Measurements from ENCODE around the gene TBC1D10A.

The TBC1D10A gene, protein sequence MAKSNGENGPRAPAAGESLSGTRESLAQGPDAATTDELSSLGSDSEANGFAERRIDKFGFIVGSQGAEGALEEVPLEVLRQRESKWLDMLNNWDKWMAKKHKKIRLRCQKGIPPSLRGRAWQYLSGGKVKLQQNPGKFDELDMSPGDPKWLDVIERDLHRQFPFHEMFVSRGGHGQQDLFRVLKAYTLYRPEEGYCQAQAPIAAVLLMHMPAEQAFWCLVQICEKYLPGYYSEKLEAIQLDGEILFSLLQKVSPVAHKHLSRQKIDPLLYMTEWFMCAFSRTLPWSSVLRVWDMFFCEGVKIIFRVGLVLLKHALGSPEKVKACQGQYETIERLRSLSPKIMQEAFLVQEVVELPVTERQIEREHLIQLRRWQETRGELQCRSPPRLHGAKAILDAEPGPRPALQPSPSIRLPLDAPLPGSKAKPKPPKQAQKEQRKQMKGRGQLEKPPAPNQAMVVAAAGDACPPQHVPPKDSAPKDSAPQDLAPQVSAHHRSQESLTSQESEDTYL

DNA sequence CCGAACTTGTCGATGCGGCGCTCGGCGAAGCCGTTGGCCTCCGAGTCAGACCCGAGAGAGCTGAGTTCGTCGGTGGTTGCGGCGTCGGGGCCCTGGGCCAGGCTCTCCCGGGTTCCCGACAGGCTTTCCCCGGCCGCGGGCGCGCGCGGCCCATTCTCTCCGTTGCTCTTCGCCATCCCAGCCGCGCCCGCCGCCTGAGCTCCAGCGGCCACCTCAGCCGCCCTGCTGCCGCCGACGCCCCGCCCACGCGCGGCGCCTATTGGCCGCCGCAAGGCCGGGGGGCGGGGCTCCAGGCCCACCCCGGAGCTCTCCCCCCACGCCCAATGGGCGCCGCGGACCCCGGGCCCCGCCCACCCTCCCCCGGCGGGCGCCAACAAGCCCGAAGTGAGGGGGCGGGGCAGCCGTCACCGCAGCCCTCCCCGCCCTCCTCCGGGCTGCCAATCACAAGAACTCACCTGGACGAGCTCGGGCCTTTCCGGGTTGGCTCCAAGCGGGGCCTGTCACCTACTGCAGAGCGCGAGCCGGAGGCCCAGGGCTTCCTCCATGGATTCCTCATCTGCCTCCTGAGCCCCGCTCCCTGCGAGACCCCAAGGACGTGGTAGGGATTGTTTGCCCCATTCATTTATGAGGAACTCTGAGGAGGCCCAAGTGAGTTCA, at the start of gene TBC1D10A:
Gene TBC1D10A (minus strand): TSS at position 236 of the 657 bp plus-strand sequence. CDS start 60 bp downstream, at position 176.
- peak; percentile 87 for DNase-seq

- DNase-seq = no peak
Observed at GRCh38 chr22:30375312-30375849, 48.6 kb upstream of the TBC1D10A start.

DNA sequence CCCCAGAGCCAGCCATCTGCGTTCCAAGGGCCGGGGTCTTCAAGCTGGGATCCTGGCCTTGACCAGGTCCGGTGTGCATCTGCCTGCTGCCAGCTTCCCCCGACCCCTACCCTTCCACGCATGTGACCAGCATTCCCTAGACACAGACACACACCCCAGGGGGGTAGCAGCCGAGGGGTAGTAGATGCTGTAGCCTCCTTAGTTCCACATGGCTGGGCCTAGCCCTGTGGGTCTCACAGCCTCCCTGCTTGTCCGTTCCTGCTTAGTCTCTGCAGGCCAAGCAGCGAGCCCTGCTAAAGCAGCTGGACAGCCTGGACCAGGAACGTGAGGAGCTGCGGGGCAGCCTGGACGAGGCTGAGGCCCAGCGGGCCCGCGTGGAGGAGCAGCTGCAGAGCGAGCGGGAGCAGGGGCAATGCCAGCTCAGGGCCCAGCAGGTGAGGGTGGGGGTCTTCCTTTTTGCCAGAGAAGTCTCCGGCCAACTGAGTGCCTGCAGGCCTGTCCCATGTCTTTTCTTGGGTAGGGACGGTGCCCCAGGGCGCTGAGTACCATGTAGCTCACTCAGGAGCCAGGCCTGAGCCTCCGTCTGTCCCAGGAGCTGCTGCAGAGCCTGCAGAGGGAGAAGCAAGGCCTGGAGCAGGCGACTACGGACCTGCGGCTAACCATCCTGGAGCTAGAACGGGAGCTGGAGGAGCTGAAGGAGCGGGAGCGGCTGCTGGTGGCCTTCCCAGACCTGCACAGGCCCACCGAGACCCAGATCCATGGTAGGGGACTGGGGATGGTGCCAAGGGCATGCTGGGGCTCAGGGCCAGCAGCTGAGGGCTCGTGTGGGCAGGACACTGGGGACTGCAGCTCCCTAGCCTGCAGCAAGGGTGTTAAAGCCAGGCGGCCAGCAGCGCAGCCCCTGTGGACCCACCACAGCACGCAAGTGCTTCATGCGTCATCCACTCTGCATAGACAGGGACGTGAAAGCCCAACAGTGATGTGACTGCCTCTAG, 46.9 kb upstream of the TBC1D10A start:
- no peak for DNase-seq

DNA sequence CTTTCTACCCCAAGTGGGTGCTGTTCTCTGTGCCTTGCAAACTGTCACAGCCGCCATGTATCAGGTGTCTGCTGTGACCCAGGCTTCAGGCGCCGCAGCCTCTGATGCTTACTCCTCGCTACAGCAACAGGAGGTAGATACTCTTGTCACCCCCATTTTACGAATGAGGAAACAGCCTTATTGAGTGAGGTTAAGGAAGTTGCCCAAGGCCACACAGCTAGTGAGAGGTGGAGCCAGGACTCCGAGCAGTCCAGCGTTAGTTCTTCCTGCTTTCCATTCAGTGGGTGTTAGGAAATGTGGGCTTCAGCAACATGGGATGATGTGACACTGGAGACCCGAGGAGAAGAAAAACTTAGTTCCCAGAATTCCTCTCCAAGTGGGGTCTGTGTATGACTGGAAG, 46.2 kb upstream of the TBC1D10A start:
- DNase-seq = no peak

DNA sequence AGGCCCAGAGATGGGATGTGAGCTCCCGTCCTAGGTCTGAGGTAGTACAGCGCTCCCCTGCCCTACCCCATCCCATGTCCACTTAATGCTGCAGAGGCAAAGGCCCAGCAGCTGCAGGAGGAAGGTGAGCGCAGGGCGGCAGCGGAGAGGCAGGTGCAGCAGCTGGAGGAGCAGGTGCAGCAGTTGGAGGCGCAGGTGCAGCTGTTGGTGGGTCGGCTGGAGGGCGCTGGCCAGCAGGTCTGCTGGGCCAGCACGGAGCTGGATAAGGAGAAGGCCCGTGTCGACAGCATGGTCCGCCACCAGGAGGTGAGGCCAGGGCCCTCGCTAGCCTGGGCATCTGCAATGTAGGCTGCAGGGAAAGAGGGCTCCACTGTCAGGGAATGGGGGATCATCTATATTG, 45.2 kb upstream of the TBC1D10A start:
- no peak for DNase-seq

DNA sequence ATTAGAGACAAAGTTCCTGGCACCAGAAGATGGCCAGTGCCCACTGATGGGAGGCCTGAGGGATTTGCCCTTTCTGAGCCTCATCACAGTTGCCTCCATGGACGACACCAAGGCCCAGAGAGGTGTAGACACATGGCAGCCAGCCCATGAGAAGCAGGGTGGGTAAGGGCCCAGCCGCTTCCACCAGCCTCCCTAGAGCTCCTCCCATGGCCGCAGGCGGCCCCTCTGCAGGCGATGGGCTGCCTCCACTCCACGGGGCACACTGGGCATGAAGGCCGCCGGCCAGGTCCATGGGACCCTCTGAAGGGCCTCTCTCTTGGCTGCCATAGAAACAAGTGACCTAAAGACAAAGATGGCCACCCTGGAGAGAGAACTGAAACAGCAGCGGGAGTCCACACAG, 44.6 kb upstream of the TBC1D10A start:
- no peak for DNase-seq

DNA sequence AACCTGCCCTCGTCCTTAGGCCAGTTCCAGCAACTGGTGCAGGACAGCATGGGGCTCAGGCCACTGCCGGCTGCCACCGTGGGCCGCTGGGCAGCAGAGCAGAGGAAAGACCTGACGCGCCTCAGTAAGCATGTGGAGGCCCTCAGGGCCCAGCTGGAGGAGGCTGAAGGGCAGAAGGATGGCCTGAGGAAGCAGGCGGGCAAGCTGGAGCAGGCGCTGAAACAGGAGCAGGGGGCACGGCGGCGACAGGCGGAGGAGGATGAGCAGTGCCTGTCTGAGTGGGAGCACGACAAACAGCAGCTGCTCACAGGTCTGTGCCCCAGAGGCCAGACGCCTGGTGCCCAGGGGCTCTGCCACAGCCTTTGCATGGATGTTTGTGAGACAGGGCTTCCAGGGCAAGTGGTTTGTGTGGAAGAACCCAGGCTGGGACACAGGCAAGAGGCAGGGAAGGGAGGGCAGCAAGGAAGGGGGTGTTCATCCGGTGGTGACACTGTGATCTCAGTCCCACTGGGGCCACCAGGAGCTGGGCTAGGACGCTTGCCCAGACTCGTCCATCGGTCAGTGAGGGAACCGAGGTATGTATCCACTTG, 44.0 kb upstream of the TBC1D10A start:
- DNase-seq = no peak

GRCh38 chr22:30368420-30368819, 41.7 kb upstream of the TBC1D10A start:
- DNase-seq = no peak

GRCh38 chr22:30365891-30366290, 39.1 kb upstream of the TBC1D10A start:
- no peak for DNase-seq

- no peak for DNase-seq
Observed at GRCh38 chr22:30362651-30363281, 36.0 kb upstream of the TBC1D10A start.

DNA sequence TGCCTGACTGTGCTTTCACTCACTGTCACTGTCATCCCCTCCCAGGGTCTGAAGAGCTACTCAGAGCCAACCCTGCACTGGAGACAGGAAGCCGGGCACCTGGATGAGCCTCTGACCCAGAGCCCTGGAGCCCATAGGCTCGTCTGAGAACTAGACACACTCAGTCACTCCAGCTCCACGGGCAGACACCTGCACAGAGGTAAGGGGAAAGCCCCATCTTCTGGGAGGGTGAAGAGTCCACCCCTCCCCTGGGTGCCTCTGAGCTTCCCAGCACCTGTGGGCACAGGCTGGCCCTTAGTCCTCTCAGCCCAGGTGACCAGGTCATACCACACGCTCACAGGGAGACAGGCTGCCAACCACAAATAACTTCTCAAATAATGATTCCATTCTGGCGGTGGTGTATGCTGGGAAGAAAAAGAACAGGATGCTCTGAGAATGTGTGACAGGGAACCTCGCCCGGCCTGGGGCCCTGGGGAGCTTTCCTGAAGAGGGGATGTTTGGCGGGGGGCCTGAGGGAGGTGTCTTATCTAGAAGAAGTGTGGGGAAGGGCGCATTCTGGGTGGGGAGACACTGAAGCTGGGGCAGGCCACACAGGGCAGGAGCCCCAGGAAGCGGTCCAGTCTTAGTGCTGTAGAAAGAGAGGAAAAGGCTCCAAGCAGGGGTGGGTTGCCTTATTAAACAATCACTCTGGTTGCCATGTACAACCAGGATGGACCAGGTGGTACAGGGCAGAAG, 35.3 kb upstream of the TBC1D10A start:
- no peak for DNase-seq

DNA sequence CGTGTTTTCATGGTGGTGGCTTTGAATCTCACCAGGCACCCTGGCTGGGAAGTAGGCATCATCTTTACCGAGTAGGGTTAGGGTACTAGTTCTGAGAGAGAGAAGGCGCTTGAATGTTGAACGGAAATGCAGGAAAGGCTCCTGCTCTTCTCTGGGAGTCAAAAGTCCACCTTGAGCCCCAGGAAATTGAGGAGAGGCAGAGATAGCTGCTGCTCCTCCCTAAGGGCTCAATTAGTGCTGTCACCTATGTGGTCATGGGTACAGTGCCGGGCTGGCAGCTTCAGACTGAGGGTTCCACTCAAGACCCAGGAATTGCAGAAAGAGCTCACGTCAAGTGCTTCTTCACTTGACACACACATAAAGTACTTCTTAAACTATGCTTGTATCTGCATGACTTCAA, 31.8 kb upstream of the TBC1D10A start:
- DNase-seq = no peak

- DNase-seq = no peak
Observed at GRCh38 chr22:30357650-30358215, 31.0 kb upstream of the TBC1D10A start.

GRCh38 chr22:30357236-30357570, 30.5 kb upstream of the TBC1D10A start:
- no peak for DNase-seq

DNA sequence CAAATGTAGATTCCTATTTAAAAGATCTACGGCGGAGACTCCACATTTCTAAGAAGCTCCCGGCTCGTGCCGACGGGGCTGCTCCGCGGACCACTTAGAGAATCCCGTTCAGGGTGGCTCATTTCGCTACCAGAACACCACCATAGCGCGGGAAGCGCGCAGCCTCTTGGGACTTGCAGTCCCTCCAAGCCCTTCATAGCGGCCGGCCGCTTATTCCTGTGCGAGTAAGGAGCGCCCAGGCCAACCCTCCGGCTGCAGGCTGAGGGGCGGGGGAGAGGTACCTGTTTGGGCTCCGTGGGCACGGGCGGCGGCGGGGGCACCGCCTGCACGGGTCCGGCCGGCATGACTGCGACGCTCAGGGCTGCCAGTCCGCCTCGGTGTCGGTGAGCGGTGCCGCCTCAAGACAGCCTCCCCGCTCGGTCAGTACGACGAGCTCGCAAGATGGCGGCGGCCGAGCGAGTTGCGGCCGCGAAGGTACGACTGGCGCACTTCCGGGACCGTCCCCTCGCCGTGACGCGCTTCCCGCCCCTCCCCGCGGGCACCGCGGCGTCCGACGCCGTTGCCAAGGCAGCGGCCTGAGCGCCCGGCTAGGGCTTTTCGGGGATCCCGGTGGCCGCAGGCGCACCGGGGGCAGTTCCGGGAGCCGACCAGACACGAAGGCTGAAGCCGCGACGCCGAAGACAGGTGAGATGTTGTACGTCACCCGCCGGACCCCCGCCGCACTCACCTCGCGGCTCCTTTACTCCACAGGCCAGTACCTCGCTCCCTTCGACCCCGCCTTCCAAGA, 29.9 kb upstream of the TBC1D10A start, which contains the start of the genes CCDC157 and SF3A1:
Gene CCDC157 (plus strand): TSS at position 559 of the 787 bp plus-strand sequence. CDS start 8,994 bp downstream, outside the sequence.
Gene SF3A1 (minus strand): TSS at position 446 of the 787 bp plus-strand sequence. CDS start 102 bp downstream, at position 344.
- DNase-seq = peak; percentile 78

DNA sequence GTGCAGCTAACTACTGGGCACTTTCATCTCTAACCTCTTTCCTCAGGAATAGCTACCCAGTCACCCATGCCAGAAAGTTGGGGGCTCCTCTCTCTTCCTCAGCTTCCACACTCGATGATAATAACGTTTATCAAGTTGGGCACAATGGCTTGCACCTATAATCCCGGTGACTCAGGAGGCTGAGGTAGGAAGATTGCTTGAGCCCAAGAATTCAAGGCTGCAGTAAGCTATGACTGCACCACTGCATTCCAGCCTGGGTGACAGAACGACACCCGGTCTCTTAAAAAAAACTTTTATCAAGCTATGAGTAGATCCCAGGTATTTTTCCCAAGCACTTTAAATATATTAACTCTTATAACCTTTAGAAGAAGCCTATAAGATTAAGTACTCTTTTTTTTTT, 27.9 kb upstream of the TBC1D10A start:
- DNase-seq = no peak

DNA sequence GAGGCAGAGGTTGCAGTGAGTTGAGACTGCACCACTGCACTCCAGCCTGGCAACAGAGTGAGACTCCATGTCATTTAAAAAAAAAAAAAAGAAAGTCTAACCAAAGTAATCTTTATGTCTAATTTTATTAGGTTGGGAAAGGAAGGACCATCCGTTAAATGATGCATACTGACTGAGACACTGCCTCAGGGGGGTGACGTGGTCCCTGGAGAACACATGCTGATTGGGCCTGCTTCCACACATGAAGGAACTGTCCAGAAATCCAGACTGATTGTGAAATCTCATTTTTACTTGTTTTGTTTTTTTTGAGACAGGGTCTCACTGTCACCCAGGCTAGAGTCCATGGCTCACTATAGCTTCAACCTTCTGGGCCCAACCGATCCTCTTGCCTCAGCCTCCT, 24.5 kb upstream of the TBC1D10A start:
- no peak for DNase-seq

- DNase-seq = no peak
Observed at GRCh38 chr22:30348809-30349208, 22.1 kb upstream of the TBC1D10A start.

GRCh38 chr22:30348404-30348803, 21.7 kb upstream of the TBC1D10A start:
- DNase-seq = no peak

Data from kidney glomerular epithelial cell (primary cell).